ENCODE results near the gene RAD51.

DNA sequence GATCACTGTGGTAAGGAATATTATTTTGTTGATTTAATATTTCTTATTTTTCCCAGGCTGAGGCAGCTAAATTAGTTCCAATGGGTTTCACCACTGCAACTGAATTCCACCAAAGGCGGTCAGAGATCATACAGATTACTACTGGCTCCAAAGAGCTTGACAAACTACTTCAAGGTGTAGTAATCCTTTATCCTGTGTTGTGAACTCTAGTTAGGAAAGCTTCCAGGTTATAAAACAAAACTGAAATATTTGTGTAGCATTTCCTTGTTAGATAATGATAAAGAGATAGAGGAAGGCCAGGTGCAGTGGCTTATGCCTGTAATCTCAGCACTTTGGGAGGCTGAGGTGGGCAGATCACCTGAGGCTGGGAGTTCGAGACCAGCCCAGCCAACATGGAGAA, 11.1 kb downstream of the RAD51 start:
- TF ChIP-seq CTCF (IDR thresholded peaks at IDR 0.05; ENCODE audit: low read depth, low read length) (no peak), POLR2A (IDR thresholded peaks at IDR 0.05; ENCODE audit: extremely low read depth, insufficient read length) (no peak)
- TF ChIP-seq, protein P1, sequence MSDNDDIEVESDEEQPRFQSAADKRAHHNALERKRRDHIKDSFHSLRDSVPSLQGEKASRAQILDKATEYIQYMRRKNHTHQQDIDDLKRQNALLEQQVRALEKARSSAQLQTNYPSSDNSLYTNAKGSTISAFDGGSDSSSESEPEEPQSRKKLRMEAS (IDR thresholded peaks at IDR 0.05; ENCODE audit: low read depth, low read length) = no peak
